ENCODE data around the gene CAMK1D.

DNA sequence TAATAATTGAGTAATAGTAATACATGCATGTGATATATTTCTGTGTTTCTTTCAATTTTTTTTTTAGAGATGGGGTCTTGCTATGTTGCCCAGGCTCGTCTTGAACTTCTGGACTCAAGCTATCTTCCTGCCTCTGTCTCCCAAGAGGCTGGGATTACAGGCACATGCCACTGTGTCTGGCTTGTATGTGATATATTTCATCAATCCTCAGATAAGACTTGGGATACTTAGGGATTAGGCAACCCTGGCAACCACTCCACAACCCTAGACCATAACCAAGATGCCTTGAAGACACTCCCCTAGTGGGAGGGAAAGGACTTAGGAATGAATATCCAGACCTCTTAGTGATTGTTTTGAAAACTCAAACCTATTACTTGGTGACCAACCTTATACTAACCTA lies 497.4 kb downstream of the CAMK1D start:
- TF ChIP-seq POLR2A (IDR thresholded peaks at IDR 0.05), result no peak
- TF ChIP-seq CTCF (IDR thresholded peaks at IDR 0.05), result no peak

Measured in heart left ventricle (tissue), 13 donors.